DMS53 treated with DMSO at 0.1 percent for 48 hours (cell line): Measurements from ENCODE around the gene LMBRD2.
"Not testable (repeated sequence)": the region's sequence is repeated elsewhere in the genome, so short reads cannot be mapped to it uniquely, and the experiment has no call there.

Source experiments
- DNase-seq: peaks from one replicate; lab custom pipeline; 2025; ENCODE audit not compliant: unreplicated experiment; lab: John Stamatoyannopoulos, UW

LMBRD2 gene

DNA sequence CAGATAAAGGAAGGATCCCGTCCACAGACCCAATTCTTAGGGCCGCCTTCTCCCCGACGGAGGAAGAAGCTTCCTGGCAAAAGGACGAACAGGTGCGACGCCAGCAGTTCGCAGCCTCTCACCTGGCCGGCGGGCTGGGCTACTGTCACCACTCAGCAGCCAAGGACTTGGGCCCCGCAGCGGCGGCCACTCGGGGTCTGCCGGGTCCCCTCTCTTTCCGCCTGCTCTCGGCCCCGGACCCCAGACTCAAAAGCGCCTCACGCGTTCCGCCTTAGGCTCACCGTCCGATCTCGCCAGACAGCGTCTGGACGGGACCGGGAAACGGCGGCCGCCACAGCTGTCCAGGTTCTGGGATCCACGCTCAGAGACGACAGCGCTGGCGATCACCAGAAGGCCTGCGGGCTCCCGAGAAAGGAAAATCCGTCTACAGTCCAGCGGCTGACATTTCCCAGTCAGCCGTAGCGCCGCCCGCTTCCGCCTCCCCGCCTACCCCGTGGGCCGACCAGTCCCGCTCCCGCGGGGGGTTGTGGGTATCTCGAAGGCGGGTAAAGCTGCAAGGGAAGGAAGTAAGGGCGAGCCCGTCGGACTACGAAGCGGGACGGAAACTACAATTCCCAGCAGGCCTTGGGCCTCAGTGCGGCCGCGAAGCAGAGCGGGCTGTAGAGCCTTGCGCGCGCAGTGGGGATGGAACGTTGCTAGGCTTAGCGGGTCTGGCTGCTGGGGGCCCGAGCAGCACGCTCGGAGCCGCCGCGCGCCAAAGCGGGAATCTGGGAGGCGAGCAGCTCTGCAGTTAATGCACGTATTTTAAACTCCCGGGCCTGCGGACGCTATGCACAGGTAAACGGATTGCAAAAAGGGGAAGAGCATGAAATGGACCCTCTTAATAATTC is at the start of gene LMBRD2, which contains the start of gene SKP2:
LMBRD2 (minus strand) TSS at position 454 of the 890 bp plus-strand sequence. CDS start 8,538 bp downstream, outside the sequence.
SKP2 (plus strand) TSS at position 678 of the 890 bp plus-strand sequence; CDS start at position 830, 152 bp downstream.
- DNase-seq = peak; percentile 85

GRCh38 chr5:36200513-36200912 is 48.8 kb upstream of the LMBRD2 start:
- DNase-seq = no peak

GRCh38 chr5:36199620-36200019 is 47.9 kb upstream of the LMBRD2 start:
- no peak for DNase-seq

DNA sequence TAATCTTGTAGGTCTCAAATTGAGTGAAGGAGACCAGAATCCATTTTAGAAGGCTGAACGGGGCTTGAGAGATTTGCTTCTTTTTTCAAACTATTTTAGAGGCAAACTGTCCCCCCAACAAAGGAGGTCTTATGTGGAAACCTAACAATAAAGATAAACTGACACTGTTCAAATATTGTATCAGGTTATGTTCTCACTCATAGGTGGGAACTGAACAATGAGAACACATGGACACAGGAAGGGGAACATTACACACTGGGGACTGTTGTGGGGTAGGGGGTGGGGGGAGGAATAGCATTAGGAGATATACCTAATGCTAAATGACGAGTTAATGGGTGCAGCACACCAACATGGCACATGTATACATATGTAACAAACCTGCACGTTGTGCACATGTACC is 47.1 kb upstream of the LMBRD2 start:
- DNase-seq = not testable (repeated sequence)

DNA sequence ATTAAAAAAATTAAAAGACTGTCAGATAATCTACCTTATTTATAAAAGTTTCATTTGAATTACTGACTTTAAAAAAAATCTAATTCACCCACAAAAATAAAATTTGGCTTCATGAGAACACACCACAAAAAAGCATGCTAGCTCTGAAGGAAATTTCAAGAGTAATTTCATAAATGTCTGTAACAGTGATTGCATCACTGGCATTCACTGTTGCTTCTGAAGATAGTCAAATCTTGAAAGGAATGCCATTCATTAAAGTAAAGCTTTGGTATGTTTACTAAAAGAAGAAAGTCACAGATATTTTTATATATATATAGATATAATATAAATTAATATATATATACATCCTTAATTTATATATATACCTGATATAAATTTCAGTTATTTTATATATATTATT is 46.6 kb upstream of the LMBRD2 start:
- DNase-seq = no peak

DNA sequence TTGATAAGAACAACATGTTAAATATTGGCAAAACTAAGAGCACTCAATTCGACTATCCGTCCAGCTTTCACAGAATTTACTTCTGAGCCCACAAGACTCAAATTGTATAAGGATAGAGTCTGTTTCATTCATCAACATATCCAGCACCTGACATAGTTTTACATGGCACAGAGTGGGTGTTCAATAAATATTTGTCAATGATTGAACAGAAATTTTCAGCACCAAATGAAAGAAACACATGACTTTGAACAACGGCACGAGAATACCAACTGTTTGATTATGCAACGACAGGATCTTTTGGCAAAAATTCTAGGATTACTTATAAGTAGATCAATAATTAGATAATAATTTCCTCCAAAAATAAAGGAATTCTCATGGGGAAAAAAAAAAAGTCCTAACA is 42.1 kb upstream of the LMBRD2 start:
- DNase-seq = no peak

- DNase-seq = not testable (repeated sequence)
Measured at GRCh38 chr5:36184408-36184807, 32.7 kb upstream of the LMBRD2 start.

DNA sequence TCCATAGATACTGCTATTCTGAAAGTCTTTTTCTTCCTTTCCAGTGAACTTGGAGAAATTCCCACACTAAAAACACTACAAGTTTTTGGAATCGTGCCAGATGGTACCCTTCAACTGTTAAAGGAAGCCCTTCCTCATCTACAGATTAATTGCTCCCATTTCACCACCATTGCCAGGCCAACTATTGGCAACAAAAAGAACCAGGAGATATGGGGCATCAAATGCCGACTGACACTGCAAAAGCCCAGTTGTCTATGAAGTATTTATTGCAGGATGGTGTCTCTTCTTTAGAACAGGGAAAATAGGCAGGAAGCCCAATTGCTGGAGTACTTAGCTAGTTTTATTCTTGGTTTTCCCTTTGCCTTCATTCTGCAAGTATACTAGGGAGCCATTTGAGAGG is 30.1 kb upstream of the LMBRD2 start:
- no peak for DNase-seq

DNA sequence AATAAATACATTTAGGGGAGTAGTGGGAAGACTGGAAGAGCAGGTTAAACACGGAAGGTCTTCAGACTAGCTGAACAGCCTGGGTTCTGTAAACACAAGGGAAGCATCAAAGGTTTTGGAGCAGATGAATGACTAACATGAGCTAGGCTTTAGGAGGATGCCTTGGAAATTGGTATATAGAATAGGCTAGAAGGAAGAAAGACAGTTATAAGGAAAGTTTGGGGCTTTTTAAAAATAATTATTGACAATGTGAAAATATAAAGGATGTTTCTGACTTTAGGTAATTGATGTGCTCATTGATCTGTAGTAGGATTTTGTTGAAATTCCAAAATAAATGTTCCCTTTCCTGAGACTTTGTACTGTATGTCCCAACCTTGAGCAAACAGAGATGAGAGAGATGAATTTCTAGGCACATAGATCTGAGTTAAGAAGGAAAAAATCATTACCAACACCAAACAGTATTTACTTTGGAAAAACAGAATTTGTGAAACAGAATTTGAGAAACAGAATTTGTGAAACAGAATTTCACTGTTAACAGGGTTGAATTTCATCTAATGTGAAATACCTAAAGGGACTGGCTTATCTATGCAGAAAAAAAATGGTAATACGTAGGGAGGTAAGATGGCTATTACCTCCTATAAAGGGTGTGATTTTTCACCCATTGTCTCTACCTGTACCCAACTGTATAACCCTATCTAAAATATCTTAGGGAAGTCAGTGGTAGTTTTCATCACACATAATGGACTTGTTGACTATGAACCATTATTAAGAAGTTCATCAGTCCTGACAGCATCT is 29.1 kb upstream of the LMBRD2 start:
- no peak for DNase-seq

- no peak for DNase-seq
Measured at GRCh38 chr5:36179950-36180349, 28.3 kb upstream of the LMBRD2 start.

DNA sequence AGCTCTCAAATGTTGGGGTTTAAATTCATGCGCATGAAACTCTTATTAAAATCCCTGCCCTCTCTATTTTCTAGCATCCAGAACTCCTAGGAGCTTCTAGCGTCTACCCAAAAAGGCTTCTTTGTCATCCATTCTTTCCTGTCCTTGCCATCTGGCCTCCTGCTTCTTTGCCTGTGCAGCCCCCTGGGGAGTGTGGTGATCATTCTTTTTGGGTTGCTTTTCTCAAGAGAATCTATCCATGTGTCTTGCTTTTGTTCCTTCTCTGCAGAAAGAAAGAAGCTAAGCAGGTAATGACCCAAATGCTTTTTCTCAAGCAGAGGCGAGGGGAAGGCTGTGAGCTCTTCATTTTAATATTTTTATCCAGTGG is 26.8 kb upstream of the LMBRD2 start:
- no peak for DNase-seq

DNA sequence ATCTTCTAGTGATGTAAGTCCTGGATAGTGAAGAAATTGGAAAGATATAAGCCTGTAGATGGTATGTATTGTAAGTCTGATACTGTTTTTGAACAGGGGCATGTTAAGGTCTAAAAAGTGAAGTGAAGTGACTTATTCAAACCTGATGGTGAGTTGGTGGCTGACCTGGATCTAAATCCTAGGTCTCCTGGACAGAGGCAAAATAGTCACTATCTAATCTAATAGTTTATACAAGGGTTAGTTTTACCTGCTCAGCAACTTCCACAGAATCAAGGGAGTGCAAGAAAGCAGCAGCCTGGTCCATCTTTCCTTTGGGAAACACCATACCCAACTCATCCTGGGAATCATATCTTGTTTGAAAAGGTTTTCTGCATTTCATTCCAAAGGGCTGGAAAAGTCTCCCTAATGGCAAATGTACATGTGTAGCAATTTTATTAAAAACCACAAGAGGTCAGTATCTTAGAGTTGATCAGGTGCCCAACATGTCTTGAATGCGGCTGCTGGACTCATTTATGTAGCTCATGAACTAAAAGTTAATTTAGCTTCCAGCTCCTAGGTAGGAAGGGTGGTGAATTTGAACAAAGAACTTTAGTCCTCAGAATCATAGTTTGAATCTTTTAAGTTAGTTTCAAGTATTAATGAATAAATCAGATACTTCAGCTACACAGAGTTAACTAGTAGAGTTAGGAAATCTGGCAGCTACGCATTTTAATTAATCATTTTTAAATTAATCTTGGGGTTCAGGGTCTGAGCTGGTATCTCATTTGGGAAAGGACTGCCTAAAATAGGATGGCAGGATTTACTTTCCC is 26.2 kb upstream of the LMBRD2 start:
- DNase-seq = peak; percentile 57

DNA sequence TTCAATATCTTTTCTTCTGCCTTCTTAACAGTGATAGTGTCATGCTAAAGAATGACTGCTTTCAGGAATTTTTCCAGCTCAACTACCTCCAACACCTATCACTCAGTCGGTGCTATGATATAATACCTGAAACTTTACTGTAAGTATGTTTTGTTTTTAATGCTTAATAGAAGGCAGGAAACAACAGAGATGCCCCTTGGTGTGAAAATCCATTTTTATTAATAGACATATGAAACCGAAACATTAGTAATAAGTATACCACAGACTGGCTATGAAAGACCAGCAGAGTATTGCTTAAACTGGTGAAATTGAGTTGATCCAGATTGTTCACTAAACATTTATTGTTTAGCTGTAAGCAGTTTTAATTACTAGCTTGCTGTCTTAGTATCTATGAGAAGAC is 25.5 kb upstream of the LMBRD2 start:
- no peak for DNase-seq

DNA sequence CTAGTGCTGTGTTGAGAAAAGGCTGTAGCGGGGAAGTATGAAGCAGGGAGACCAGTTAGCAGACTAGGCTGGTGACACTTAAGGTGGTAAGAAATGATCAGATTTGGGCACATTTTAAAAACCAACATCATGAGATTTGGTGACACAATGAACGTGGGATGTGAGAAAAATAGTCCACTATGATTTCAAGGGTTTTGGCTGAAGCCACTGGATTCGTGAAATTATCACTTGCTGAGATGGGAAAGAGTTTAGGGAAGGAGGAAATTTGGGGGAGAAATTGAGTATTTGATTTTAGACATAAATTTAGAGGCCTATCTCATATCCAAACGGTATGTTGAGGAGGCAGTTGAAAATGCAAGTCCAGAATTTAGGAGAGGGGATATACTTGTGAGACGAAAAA is 23.4 kb upstream of the LMBRD2 start:
- DNase-seq = no peak

DNA sequence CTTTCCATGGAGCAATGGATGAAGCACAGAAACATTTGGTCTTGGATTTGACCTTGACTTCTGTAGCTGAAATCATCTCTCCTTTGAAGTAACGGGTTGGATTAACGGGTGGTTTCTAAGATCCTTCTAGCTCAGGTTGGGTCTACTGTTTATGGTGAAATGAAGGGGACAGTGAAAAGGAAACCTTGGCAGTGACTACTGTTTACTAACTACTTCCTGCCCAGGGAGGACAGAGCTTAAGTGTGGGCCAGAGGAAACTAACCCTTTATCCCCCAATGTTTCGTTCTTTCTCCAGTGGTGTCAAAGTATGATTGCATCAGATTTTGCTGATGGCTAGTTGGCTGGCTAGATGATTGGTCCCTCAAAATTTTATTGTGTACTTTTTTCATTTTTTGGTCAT is 22.4 kb upstream of the LMBRD2 start:
- no peak for DNase-seq

DNA sequence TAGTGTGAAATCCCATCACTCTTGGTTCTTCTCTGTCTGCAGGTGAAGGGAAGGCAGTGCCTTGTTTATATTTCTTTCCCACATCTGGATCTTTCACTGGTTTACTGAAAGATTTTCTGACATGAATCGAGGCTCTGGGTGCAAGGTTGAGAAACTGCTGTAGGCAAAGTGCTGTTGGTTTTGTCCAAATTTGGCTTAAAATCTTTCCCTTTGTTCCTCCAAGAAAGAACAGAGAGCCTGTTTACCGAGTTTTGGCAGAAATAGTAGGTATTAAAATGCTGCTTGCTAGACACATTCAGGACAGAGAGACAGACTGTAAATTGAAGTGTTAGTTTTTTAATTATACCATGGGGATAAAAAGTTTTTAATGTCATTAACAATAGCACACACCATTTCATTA is 21.7 kb upstream of the LMBRD2 start:
- DNase-seq = no peak

DNA sequence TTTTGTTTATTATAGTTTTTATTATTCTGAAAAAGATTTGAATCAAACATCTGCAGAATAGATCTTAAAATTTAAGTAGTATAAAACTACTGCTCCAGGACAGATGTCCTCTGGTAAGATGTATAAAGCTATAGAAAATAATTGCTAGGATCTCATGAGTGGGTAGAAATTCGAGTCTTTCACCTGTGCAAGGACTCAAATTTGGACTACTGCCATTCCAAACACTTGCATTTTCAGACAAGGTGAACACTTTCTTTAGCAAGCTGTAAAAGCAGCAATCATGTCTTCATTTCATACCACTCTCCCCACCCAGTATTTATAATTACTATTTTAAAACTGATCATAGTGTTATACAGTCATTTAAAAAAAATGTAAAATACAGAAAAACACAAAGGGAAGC is 20.9 kb upstream of the LMBRD2 start:
- DNase-seq = no peak

GRCh38 chr5:36170832-36171424 is 19.2 kb upstream of the LMBRD2 start:
- no peak for DNase-seq

DNA sequence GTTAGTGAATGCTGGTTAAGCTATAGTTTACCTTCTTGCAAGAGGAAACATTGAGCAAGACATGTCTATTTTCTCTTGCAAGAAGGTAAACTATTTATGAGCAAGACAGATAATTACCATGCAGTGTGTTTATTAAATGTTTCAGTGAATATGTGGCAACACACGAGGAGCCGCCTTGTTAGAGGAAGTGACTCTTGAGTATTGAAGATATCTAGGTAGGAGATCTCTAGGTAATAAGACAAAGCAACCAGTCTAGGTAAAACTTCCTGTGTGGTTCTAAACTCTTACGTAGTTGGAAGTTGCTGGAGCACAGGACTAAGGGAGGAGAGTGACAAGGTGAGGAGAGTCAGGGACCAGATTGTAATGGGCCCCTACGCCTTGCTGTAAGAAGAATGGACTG is 17.1 kb upstream of the LMBRD2 start:
- no peak for DNase-seq

DNA sequence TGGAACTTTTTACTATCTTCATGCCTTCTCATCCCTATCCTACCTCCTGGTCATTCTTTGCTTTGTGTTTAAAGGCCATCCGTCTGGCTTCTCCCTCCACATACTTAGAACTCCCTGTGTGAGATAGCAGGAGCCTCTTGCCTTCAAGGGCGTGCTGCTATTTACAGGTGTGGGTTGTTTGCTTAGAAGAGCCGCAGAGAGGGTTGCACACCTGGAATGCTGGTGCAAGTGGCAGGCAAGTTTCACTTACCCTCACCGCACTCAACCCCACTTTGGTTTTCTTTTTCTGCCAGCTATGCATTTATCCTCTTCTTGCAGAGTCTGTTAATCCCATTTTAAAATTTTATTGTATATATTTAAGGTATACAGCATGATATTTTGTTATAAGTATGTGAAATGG is 12.8 kb upstream of the LMBRD2 start:
- no peak for DNase-seq
